Astrocyte (in vitro differentiated cells and primary cell): ENCODE data around the gene CD200R1. TPM values are rescaled to one million over a fixed set of nuclear protein-coding genes. Genes with fewer than 3 reads are reported as not detected.
A peak's percentile ranks its signal among the peaks of the same experiment; 100 is the strongest.

Experiments used
- DNase-seq: peaks from one replicate; pipeline ENCODE4 v3.0.0-alpha.2; 2010; ENCODE audit warnings: low read depth
- FAIRE-seq: peaks from 2 replicates; lab custom pipeline; 2011; peaks lifted over from hg19 to GRCh38; lab: Jason Lieb, UNC
- H2AFZ ChIP-seq: 2 replicates; pipeline ENCODE4 v1.6.0; 2012; ENCODE audit warnings: low read depth, low read length, inconsistent platforms
- H3K27ac ChIP-seq: 2 replicates; pipeline ENCODE4 v1.5.1; 2011; ENCODE audit warnings: low read depth, low read length, inconsistent platforms
- H3K27me3 ChIP-seq: 2 replicates; pipeline ENCODE4 v1.6.0; 2011; ENCODE audit warnings: low read length, inconsistent platforms; ENCODE audit not compliant: insufficient read depth
- H3K36me3 ChIP-seq: 2 replicates; pipeline ENCODE4 v1.5.1; 2011; ENCODE audit warnings: low read length, inconsistent platforms; ENCODE audit not compliant: insufficient read depth
- H3K4me1 ChIP-seq: 2 replicates; pipeline ENCODE4 v1.5.1; 2011; ENCODE audit warnings: low read length, inconsistent platforms; ENCODE audit not compliant: insufficient read depth
- H3K4me2 ChIP-seq: 2 replicates; pipeline ENCODE4 v1.6.0; 2012; ENCODE audit warnings: low read length, inconsistent platforms
- H3K4me3 ChIP-seq: 2 replicates; pipeline ENCODE4 v1.5.1; 2011; ENCODE audit warnings: low read depth, mild to moderate bottlenecking, low read length, inconsistent platforms; ENCODE audit not compliant: insufficient read depth
- H3K79me2 ChIP-seq: 2 replicates; pipeline ENCODE4 v1.6.0; 2012; ENCODE audit warnings: mild to moderate bottlenecking, low read length, inconsistent platforms; ENCODE audit not compliant: insufficient read depth
- H3K9ac ChIP-seq: 2 replicates; pipeline ENCODE4 v1.6.0; 2012; ENCODE audit warnings: mild to moderate bottlenecking, low read length, inconsistent platforms
- H3K9me3 ChIP-seq: 2 replicates; pipeline ENCODE4 v1.5.1; 2012; ENCODE audit warnings: low read depth, mild to moderate bottlenecking, low read length, inconsistent platforms; ENCODE audit not compliant: insufficient read depth
- H4K20me1 ChIP-seq: 2 replicates; pipeline ENCODE4 v1.6.0; 2012; ENCODE audit warnings: low read length, inconsistent platforms; ENCODE audit not compliant: insufficient read depth
- H3K27ac Mint-ChIP-seq: one replicate; pipeline ENCODE4 v1.8.0; 2021; ENCODE audit warnings: mild to moderate bottlenecking, mixed read lengths; ENCODE audit not compliant: unreplicated experiment
- H3K27me3 Mint-ChIP-seq: one replicate; pipeline ENCODE4 v1.8.0; 2021; ENCODE audit warnings: low read depth, mixed read lengths; ENCODE audit not compliant: unreplicated experiment
- H3K36me3 Mint-ChIP-seq: one replicate; pipeline ENCODE4 v1.8.0; 2021; ENCODE audit warnings: low read depth, mixed read lengths; ENCODE audit not compliant: unreplicated experiment
- H3K4me1 Mint-ChIP-seq: one replicate; pipeline ENCODE4 v1.8.0; 2021; ENCODE audit warnings: low read depth, mixed read lengths; ENCODE audit not compliant: unreplicated experiment
- H3K4me3 Mint-ChIP-seq: one replicate; pipeline ENCODE4 v1.8.0; 2021; ENCODE audit warnings: mild to moderate bottlenecking, moderate library complexity, mixed read lengths; ENCODE audit not compliant: unreplicated experiment
- H3K9me3 Mint-ChIP-seq: one replicate; pipeline ENCODE4 v1.8.0; 2021; ENCODE audit warnings: mild to moderate bottlenecking, mixed read lengths; ENCODE audit not compliant: unreplicated experiment
- EZH2 ChIP-seq: IDR thresholded peaks from 2 replicates; pipeline ENCODE4 v1.6.1; 2012; ENCODE audit warnings: mild to moderate bottlenecking, low read length, inconsistent platforms; ENCODE audit not compliant: insufficient read depth
- total RNA-seq: library from RNA; stranded (reverse); gene quantifications from 2 replicates; pipeline ENCODE4 v1.2.1, GENCODE V29; 2021
- TF ChIP-seq, protein P1 (sequence below): IDR thresholded peaks from 2 replicates; pipeline ENCODE4 v1.5.1; 2011; ENCODE audit warnings: low read depth, mild to moderate bottlenecking, inconsistent platforms, low read length, moderate library complexity; ENCODE audit not compliant: insufficient read depth

Gene CD200R1
- total RNA-seq, 1 donor from 2014 or later: 0.39 TPM

DNA sequence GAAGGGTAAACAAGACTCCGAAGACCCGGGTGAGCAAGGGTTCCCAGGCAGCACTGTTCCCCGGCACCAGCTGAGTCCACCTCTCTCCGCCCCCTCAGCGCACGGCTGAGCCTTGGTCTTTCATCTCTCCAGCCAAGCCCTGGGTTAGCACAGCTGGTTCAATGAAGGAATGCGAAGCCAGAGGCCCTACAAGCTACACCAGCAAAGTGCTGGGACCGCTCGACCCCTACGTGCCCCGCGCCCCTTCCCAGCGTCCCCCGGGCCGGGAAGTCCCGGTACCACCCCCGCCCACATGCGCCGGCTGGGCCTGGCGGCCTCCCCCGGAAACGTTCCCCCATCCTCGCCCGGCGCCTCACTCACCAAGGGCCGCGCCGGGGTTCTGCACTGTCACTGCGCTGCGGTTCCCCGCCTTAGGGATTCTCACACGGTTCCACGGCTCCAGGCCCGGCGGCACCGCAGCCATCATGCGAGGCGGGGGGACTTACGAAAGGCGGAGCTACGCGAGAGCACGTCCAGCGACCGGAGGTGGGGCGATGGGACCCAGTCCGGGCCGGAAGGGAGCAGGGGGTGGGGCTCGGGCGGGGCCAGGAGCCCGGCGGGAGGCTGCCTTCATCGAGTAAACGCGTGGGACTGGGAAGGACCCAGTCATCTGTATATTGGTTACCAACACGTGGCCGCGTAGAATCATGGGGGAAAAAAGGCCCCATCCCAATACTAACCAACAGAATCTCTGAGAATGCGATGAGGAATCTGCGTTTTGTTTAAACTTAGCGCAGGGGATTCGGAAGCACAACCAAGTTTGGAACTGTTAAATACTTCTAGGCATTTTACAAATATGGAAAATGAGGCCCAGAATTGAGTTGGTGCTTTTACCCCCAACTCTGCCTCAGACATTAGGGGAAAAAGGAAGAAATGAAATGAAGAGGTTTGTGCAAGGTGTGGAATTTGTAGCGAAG is 44.6 kb upstream of the CD200R1 start:
- peak overlapping the region; percentile 71 for H2AFZ ChIP-seq
- peaks cover 11% of the 10 kb centered on the region for H3K4me1 Mint-ChIP-seq
- peaks cover 6% of the 10 kb centered on the region for H3K36me3 Mint-ChIP-seq
- TF ChIP-seq, protein P1, sequence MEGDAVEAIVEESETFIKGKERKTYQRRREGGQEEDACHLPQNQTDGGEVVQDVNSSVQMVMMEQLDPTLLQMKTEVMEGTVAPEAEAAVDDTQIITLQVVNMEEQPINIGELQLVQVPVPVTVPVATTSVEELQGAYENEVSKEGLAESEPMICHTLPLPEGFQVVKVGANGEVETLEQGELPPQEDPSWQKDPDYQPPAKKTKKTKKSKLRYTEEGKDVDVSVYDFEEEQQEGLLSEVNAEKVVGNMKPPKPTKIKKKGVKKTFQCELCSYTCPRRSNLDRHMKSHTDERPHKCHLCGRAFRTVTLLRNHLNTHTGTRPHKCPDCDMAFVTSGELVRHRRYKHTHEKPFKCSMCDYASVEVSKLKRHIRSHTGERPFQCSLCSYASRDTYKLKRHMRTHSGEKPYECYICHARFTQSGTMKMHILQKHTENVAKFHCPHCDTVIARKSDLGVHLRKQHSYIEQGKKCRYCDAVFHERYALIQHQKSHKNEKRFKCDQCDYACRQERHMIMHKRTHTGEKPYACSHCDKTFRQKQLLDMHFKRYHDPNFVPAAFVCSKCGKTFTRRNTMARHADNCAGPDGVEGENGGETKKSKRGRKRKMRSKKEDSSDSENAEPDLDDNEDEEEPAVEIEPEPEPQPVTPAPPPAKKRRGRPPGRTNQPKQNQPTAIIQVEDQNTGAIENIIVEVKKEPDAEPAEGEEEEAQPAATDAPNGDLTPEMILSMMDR: no peak
- no peak for TF ChIP-seq EZH2
- H3K9me3 Mint-ChIP-seq: peaks cover 1% of the 10 kb centered on the region
- FAIRE-seq (no peak), DNase-seq (peak; percentile 85)
- H3K4me3 Mint-ChIP-seq: peak overlapping the region; percentile 97
- H3K4me3 ChIP-seq: peak overlapping the region; percentile 95
- H3K27ac ChIP-seq: peak overlapping the region; percentile 91
- peaks cover 50% of the 10 kb centered on the region for H3K79me2 ChIP-seq
- peaks cover 20% of the 10 kb centered on the region for H4K20me1 ChIP-seq
- H3K27me3 ChIP-seq: no peaks in the 10 kb centered on the region
- peaks cover 14% of the 10 kb centered on the region for H3K4me1 ChIP-seq
- peak overlapping the region; percentile 91 for H3K9ac ChIP-seq
- H3K4me2 ChIP-seq: peak overlapping the region; percentile 94
- peaks cover 16% of the 10 kb centered on the region for H3K36me3 ChIP-seq
- no peaks in the 10 kb centered on the region for H3K9me3 ChIP-seq
- no peaks in the 10 kb centered on the region for H3K27me3 Mint-ChIP-seq
- H3K27ac Mint-ChIP-seq: peak overlapping the region; percentile 96

DNA sequence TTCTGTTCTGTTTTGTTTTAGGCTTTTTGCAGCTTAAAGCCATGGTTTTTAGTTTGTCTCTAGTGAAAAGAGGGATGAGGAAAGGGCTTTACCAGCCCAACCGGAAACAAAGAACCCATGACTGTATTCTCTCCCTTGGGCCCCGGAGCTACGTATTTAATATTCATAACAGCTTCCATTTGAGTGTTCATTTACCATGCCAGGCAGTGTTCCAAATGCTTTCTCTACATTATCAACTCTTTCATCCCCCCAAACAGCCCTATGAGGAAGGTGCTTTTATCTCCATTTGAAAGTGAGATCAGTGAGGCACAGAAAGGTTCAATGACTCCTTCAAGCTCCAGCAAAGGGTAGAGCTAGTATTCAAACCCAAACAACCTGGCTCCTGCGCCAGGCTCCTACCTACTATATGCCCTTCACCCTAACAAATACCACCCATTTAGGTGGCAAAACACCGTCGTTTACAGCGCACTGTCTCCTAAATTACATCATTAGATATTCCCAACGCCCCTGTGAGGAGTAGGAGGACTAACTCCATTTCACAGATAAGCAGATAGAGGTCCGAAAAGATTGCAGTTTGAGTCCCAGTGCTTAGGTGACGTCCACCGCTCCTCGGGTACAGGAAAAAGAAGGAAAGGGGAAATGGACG is 43.8 kb upstream of the CD200R1 start:
- no peaks in the 10 kb centered on the region for H3K9me3 ChIP-seq
- DNase-seq: peak; percentile 6
- H2AFZ ChIP-seq: peak overlapping the region; percentile 71
- peaks cover 1% of the 10 kb centered on the region for H3K9me3 Mint-ChIP-seq
- H3K27ac Mint-ChIP-seq: peak overlapping the region; percentile 96
- H3K4me1 ChIP-seq: peaks cover 14% of the 10 kb centered on the region
- peak overlapping the region; percentile 91 for H3K9ac ChIP-seq
- peaks cover 8% of the 10 kb centered on the region for H3K36me3 Mint-ChIP-seq
- peaks cover 11% of the 10 kb centered on the region for H3K4me1 Mint-ChIP-seq
- no peaks in the 10 kb centered on the region for H3K27me3 Mint-ChIP-seq
- no peaks in the 10 kb centered on the region for H3K27me3 ChIP-seq
- H3K79me2 ChIP-seq: peaks cover 55% of the 10 kb centered on the region
- H3K4me2 ChIP-seq: peak overlapping the region; percentile 94
- peak overlapping the region; percentile 95 for H3K4me3 ChIP-seq
- TF ChIP-seq, protein P1: no peak
- no peak for TF ChIP-seq EZH2
- FAIRE-seq: no peak
- peak overlapping the region; percentile 97 for H3K4me3 Mint-ChIP-seq
- peak overlapping the region; percentile 91 for H3K27ac ChIP-seq
- H3K36me3 ChIP-seq: peaks cover 20% of the 10 kb centered on the region
- H4K20me1 ChIP-seq: peaks cover 22% of the 10 kb centered on the region
